SK-N-MC (cell line): ENCODE results near the gene PXDC1.

Experiments
- EZH2 ChIP-seq: fragments of 200-600 bp; sonication (generic); IDR thresholded peaks from one replicate; pipeline ENCODE4 v1.6.1; 2017; ENCODE audit warnings: antibody characterized with exemption
- POLR2AphosphoS5 ChIP-seq: IDR thresholded peaks from 2 replicates; pipeline ENCODE4 v1.6.1; 2012; ENCODE audit warnings: mild to moderate bottlenecking, low read depth, low read length, borderline replicate concordance

GRCh38 chr6:3778701-3779573, 27.4 kb upstream of the PXDC1 start:
- no peak for TF ChIP-seq POLR2AphosphoS5
- no peak for TF ChIP-seq EZH2
